Measurements from ENCODE around the gene GAGE12G.
"Not testable (repeated sequence)": the region's sequence is repeated elsewhere in the genome, so short reads cannot be mapped to it uniquely, and the experiment has no call there.

- not testable (repeated sequence) for TF ChIP-seq POLR2AphosphoS5, CTCF (IDR thresholded peaks at IDR 0.05)
These were observed 20.3 kb downstream of the GAGE12G start for GRCh38 chrX:49590488-49590887.
